ENCODE data around the gene CGNL1.

The CGNL1 gene

DNA sequence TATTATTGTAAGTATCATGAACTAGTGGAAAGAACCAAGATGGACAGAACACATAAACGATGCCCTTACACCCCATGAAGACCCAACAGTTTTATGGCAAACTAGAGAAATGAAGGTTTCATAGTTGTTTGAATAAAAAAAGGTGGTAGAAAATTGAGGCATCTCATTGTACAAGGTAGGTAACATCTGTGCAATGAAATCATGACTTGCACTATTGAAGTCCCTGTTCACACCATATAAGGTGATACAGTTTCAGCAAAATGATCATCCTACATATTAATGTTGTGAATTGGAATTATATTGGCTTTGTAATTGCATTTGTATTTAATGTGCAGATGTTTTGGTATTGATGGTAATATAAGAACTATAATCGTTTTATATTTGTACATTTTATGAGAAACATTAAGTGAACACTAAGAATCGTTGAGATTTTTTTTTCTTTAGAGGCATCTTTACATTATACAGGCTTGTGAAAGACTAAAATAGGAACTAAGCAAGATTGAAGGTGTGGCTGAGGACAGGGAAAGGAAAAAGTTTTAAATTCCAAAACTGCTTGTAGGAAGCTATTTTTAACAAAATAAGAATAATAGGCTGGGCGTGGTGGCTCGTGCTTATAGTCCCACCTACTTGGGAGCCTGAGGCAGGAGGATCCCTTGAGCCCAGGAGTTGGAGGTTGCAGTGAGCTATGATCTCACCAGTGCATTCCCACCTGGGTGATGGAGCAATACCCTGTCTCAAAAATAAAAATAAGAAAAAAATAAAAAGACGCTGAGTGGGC lies 48.5 kb downstream of the CGNL1 start:
- DNase-seq (ENCODE audit: low read depth), result no peak

- DNase-seq (ENCODE audit: low read depth), result no peak
Observed at GRCh38 chr15:57425842-57426241, 49.5 kb downstream of the CGNL1 start.

- no peak for DNase-seq (ENCODE audit: low read depth)
Observed at GRCh38 chr15:57427367-57427821, 51.1 kb downstream of the CGNL1 start.

DNA sequence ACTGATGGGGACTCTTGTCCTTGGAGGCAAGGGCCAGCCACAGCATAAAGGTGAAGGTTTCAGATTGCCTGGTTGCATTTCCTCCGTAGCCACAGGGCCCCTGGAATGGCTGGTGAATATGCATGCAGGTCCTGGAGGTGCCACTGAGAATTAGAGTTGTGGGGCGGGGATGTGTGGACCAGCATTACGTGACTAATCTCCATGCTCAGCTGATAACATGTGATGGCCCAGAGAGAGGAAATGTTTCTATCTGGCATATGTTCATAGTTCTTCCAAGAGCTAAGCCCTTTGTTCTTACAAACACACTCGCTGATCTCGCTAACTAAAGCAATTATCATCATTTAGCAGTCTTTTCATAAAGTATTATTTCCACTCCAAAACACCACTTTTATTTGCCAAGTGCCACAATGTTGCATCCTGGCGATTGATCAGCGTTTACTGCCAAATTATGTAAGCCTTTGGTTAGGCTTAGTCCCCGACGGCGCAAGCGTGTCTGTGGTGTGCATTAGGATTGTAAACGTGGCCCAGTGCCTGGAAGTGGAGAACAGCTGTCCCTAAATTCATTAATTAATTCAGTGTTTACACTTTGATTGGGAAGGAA lies 55.9 kb downstream of the CGNL1 start:
- no peak for DNase-seq (ENCODE audit: low read depth)

DNA sequence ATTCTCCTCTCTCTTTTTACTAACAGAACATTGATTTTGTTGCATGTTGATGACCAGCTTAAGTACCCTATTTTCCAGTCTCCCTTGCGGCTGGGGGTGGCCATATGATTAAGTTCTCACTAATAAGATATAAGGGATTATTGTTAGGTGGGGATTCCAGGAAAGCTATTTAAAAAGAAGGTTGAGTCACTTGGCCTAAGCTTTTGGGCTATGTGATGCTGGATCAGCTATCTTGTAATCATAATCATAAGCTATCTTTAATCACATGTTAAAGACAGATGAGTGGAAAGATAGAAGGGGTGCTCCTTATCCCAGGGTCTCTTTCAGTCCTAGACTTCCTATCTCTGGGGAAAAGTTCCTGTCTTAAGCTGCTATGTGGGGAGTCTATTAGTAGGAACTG lies 59.9 kb downstream of the CGNL1 start:
- no peak for DNase-seq (ENCODE audit: low read depth)

DNA sequence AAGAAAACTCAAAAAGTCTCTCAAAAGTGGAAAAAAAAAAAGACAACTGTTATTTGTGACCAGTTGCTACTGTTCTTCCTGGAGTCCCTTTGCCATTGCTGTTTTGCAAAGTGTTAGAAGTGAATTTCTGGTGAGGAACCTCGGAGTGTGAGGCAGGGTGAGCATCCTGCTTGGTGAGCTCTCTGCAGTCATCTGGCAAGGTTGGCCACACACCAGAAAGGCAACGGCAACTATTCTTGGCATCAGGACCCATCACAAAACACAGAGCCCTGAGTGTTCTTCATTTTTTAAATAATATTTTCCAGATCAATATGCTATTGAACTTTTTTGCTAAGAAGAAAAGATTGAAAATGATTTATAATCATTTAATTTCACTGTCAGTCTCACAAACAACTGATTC lies 60.7 kb downstream of the CGNL1 start:
- no peak for DNase-seq (ENCODE audit: low read depth)

- DNase-seq (ENCODE audit: low read depth), result no peak
Observed at GRCh38 chr15:57437564-57437963, 61.3 kb downstream of the CGNL1 start.

- no peak for DNase-seq (ENCODE audit: low read depth)
Observed at GRCh38 chr15:57438166-57438565, 61.9 kb downstream of the CGNL1 start.

DNA sequence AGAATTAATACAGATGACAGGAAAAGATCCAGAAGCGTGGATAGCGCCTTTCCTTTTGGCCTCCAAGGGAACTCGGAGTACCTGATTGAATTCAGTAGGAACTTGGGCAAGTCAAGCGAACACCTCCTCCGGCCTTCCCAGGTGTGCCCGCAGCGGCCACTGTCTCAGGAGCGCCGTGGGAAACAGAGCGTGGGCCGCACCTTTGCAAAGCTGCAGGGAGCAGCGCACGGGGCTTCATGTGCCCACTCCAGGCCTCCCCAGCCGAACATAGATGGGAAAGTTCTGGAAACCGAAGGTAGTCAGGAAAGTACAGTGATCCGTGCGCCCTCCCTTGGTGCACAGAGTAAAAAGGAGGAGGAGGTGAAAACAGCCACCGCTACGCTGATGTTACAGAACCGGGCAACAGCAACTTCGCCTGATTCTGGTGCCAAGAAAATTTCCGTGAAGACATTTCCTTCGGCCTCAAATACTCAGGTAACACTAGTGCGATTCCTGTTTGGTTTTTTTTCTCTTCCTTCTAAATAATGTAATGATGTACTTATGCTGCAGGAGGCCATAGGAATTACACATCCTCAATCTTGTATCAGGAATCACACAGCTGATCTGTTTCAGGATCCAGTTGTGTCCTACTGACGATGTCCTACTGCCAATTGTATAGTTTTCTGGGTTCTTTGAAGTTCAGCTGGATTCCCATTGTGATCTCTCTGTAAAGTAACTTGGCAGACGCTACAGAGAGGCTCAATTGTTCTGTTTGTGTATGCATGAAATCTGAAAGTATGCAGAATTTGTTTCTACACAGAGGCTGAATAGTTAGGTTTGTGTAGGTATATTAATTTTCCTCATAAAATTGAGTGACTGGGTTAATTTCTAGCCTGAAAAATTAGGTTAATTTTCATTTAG lies 63.1 kb downstream of the CGNL1 start:
- no peak for DNase-seq (ENCODE audit: low read depth)

DNA sequence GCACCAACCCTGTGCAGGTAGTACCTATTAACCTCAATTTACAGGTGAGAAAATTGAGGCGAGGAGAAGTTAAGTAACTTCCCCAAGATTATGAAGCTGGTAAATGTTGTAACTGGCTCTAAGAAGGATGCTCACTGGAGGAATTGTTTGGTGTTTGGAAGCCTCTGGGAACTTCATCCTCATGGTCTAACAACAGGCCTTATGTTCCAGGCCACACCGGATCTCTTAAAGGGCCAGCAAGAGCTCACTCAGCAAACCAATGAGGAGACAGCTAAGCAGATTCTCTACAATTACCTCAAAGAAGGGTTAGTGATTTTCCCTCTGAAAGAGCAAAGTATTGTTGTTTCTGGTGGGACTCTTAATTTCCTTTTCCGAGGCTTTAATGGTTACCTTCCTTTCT lies 63.9 kb downstream of the CGNL1 start:
- no peak for DNase-seq (ENCODE audit: low read depth)

DNA sequence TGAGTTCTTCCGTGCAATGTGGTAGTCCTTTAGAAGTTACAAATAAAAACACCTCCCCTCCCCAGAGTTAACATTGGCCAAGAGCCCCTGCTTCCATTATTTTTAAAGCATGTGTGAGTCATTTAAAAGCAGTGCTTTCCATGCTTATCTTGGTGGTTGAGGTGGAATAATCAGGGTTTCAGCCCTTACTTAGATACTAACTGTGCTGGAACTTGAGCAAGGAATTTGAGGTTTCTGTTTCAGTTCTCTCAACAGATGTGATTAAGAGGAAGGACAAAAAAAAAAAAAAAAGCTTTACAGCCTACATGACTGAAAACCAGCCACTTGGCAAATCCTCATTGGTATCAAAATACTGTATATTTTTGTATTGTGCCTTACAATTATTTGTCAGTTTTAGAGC lies 64.5 kb downstream of the CGNL1 start:
- no peak for DNase-seq (ENCODE audit: low read depth)

GRCh38 chr15:57442335-57442734 lies 66.0 kb downstream of the CGNL1 start:
- DNase-seq (ENCODE audit: low read depth), result no peak

- no peak for DNase-seq (ENCODE audit: low read depth)
Observed at GRCh38 chr15:57443486-57443885, 67.2 kb downstream of the CGNL1 start.

GRCh38 chr15:57444877-57445513 lies 68.7 kb downstream of the CGNL1 start:
- no peak for DNase-seq (ENCODE audit: low read depth)

DNA sequence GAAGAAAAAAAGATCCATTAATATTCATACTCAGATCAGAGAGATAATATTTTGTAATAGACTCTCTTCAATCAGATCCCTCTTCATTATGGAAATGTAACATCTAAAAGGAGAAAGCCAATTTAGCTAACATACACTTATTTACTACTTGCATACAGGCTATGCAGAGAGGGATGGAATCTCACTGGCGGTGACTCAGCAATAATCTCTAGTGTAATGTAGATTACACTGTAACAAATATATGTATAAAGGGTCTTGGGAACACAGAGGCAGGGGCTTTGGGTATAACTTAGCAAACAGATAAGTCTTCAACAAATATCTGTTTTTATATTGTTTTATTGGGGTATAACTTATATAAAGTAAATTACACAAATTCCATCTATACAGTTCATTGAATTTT lies 69.6 kb downstream of the CGNL1 start:
- DNase-seq (ENCODE audit: low read depth), result no peak

GRCh38 chr15:57446393-57446792 lies 70.1 kb downstream of the CGNL1 start:
- no peak for DNase-seq (ENCODE audit: low read depth)

DNA sequence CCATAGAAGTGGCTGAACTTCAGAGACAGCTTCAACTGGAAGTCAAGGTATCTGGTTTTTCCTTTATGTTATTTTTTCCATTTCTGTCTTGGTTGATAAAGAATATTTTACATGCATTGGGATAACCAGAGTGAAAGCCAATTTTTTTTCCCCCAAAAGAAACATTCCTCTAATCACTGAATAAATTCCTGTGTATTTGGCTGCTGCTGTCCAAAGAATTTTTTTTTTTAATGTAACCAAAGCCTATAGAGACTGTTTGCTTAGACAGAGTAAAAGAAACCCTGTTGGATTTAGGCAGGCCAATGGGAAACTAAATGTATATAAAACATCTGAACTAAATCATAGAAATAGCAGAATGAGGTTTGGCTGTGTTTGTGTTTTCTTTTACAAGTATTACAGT lies 75.2 kb downstream of the CGNL1 start:
- DNase-seq (ENCODE audit: low read depth), result no peak

- DNase-seq (ENCODE audit: low read depth), result no peak
Observed at GRCh38 chr15:57452090-57452754, 75.9 kb downstream of the CGNL1 start.

- DNase-seq (ENCODE audit: low read depth), result no peak
Observed at GRCh38 chr15:57455929-57456328, 79.6 kb downstream of the CGNL1 start.

GRCh38 chr15:57456559-57456958 lies 80.3 kb downstream of the CGNL1 start:
- no peak for DNase-seq (ENCODE audit: low read depth)

DNA sequence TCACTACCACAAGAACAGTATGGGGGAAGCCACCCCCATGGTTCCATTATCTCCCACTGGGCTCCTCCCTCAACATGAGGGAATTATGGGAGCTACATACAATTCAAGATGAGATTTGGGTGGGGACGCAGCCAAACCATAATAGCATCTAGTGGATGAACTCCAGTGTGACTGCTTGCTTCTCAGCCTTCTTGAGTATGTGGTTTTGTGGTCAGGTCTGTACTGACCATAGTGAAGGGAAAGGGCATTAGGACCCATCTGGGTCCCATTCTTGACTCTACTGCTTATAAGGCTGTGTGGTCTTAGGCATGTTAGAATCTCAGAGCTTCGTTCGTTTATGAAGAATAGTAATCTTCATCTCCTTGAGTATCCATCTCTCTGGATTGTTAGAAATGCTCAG lies 81.4 kb downstream of the CGNL1 start:
- no peak for DNase-seq (ENCODE audit: low read depth)

- no peak for DNase-seq (ENCODE audit: low read depth)
Observed at GRCh38 chr15:57458356-57458781, 82.1 kb downstream of the CGNL1 start.
